ENCODE measurements around the gene HEATR9.

Gene HEATR9

GRCh38 chr17:35895636-35896587 lies 27.2 kb upstream of the HEATR9 start:
- Histone ChIP-seq H3K27ac (ENCODE audit: low read length) (no peak overlapping the region), H2AFZ (ENCODE audit: low read depth, low read length) (no peak overlapping the region), H3K4me1 (ENCODE audit: low read length) (peaks cover 29% of the 10 kb centered on the region), H3K9me3 (ENCODE audit: insufficient read depth, low read length) (no peaks in the 10 kb centered on the region), H3K36me3 (replicated peaks; ENCODE audit: low read depth, low read length) (no peaks in the 10 kb centered on the region), H3K27me3 (ENCODE audit: low read depth, low read length) (no peaks in the 10 kb centered on the region), H3K4me2 (ENCODE audit: low read length) (no peak overlapping the region), H3K4me3 (ENCODE audit: low read length) (no peak overlapping the region), H3K9ac (ENCODE audit: low read length) (no peak overlapping the region), H4K20me1 (ENCODE audit: insufficient read depth, low read length) (no peaks in the 10 kb centered on the region), H3K79me2 (ENCODE audit: low read length) (no peaks in the 10 kb centered on the region)
- TF ChIP-seq EZH2phosphoT487 (IDR thresholded peaks at IDR 0.05; ENCODE audit: low read depth), result no peak
- TF ChIP-seq CTCF (IDR thresholded peaks at IDR 0.05; ENCODE audit: low read depth, low read length), result no peak

- Histone ChIP-seq H3K4me3 (ENCODE audit: low read length) (no peak overlapping the region), H3K79me2 (ENCODE audit: low read length) (no peaks in the 10 kb centered on the region), H3K4me2 (ENCODE audit: low read length) (no peak overlapping the region), H4K20me1 (ENCODE audit: insufficient read depth, low read length) (no peaks in the 10 kb centered on the region), H3K9ac (ENCODE audit: low read length) (no peak overlapping the region), H2AFZ (ENCODE audit: low read depth, low read length) (no peak overlapping the region), H3K27ac (ENCODE audit: low read length) (no peak overlapping the region), H3K9me3 (ENCODE audit: insufficient read depth, low read length) (no peaks in the 10 kb centered on the region), H3K4me1 (ENCODE audit: low read length) (peaks cover 28% of the 10 kb centered on the region), H3K36me3 (replicated peaks; ENCODE audit: low read depth, low read length) (no peaks in the 10 kb centered on the region), H3K27me3 (ENCODE audit: low read depth, low read length) (no peaks in the 10 kb centered on the region)
- TF ChIP-seq CTCF (IDR thresholded peaks at IDR 0.05; ENCODE audit: low read depth, low read length) (no peak), EZH2phosphoT487 (IDR thresholded peaks at IDR 0.05; ENCODE audit: low read depth) (no peak)
Observed at GRCh38 chr17:35894206-35894605, 25.5 kb upstream of the HEATR9 start.

DNA sequence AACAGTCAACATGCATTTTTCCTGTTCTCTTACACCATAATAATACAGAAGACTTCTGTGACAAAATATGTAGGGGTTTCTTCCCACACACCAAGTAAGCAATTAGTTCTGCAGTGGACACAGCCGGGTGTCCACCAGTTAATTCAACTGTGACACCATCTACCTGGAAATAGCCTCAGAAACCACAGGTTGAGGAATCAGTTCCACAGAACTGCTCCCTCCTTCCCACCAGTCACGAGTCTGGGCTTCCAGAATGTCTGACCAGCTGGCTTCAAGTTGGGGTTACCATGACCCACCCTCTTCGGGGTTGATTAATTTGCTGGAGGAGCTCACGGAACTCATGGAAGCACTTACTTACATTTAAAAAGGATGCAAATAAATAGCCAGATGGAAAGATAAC lies 25.1 kb upstream of the HEATR9 start:
- TF ChIP-seq EZH2phosphoT487 (IDR thresholded peaks at IDR 0.05; ENCODE audit: low read depth) (no peak), CTCF (IDR thresholded peaks at IDR 0.05; ENCODE audit: low read depth, low read length) (no peak)
- no peak overlapping the region for H3K27ac ChIP-seq (ENCODE audit: low read length)
- no peaks in the 10 kb centered on the region for H4K20me1 ChIP-seq (ENCODE audit: insufficient read depth, low read length)

More for the DNA sequence above, 25.1 kb upstream of the HEATR9 start:
- Histone ChIP-seq H3K9ac (ENCODE audit: low read length) (no peak overlapping the region), H3K27me3 (ENCODE audit: low read depth, low read length) (no peaks in the 10 kb centered on the region), H2AFZ (ENCODE audit: low read depth, low read length) (no peak overlapping the region), H3K4me1 (ENCODE audit: low read length) (peaks cover 28% of the 10 kb centered on the region), H3K4me2 (ENCODE audit: low read length) (no peak overlapping the region), H3K9me3 (ENCODE audit: insufficient read depth, low read length) (no peaks in the 10 kb centered on the region), H3K36me3 (replicated peaks; ENCODE audit: low read depth, low read length) (no peaks in the 10 kb centered on the region), H3K4me3 (ENCODE audit: low read length) (no peak overlapping the region), H3K79me2 (ENCODE audit: low read length) (no peaks in the 10 kb centered on the region)
